Tibial nerve (tissue), 4 donors: ENCODE measurements around the gene OR8K1.

Source experiments
- CTCF ChIP-seq, 5 experiments: fragments of 200-600 bp in 3 of 5; fragments of 450-650 bp in 2 of 5; sonication (generic) in 3 of 5; IDR thresholded peaks; one replicate each; pipeline ENCODE4 v1.5.1; 2016 to 2019; ENCODE audit warnings: antibody characterized with exemption in 5 of 5, mild to moderate bottlenecking in 3 of 5, moderate library complexity in 2 of 5
- EP300 ChIP-seq, 2 donors: sonication (generic); formaldehyde crosslinking; IDR thresholded peaks; one replicate each; pipeline ENCODE4 v1.6.1; 2017; ENCODE audit warnings: antibody characterized with exemption in 2 of 2, mild to moderate bottlenecking in 1 of 2
- POLR2A ChIP-seq, 2 donors: fragments of 450-650 bp; IDR thresholded peaks; one replicate each; pipeline ENCODE4 v1.6.1; 2017; ENCODE audit warnings: antibody characterized with exemption in 2 of 2, mild to moderate bottlenecking in 2 of 2, moderate library complexity in 2 of 2

DNA sequence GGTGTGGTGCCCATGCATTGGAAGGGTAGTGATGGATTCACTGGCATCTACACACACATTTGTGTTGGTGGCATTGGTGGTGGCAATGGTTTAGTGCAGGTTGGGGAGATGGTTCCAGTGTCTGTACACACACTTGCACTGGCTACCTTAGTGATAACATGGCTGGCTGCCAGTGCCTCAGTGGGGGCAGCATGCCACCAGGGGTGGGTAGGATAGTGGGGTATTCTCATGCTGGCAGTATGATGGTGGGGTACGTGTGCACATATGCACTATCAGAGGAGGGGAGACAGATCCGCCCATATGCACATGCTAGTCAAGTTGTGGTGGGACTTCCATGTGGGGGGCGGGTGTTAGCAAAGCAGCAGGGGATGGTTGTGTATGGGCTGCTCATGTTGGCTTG lies 38.0 kb upstream of the OR8K1 start:
- TF ChIP-seq POLR2A (IDR thresholded peaks at IDR 0.05), result no peak
- no peak for TF ChIP-seq CTCF (IDR thresholded peaks at IDR 0.05)
- no peak for TF ChIP-seq EP300 (IDR thresholded peaks at IDR 0.05)
